Neural cell (in vitro differentiated cells): ENCODE measurements around the gene LDLRAD4. TPM values are rescaled to one million over a fixed set of nuclear protein-coding genes. Genes with fewer than 3 reads are reported as not detected.

Source experiments
- H2AFZ ChIP-seq: fragments of 200-600, 300-800 bp; sonication (generic), shearing (Covaris generic); 2 replicates; pipeline ENCODE4 v1.6.0; 2014; ENCODE audit warnings: low read depth, mild to moderate bottlenecking, antibody characterized with exemption, low read length, moderate library complexity
- H3F3A ChIP-seq: fragments of 200-600 bp; shearing (Covaris generic); 2 replicates; pipeline ENCODE4 v1.6.1; 2016; ENCODE audit warnings: mild to moderate bottlenecking, moderate library complexity, mixed read lengths, antibody characterized with exemption, low read length; ENCODE audit not compliant: insufficient read depth, poor library complexity, severe bottlenecking
- H3K27ac ChIP-seq: fragments of 200-600, 300-800 bp; sonication (generic), shearing (Covaris generic); 2 replicates; pipeline ENCODE4 v1.5.1; 2014; ENCODE audit warnings: mild to moderate bottlenecking, low read length, moderate library complexity
- H3K27me3 ChIP-seq: fragments of 300-800, 200-600 bp; sonication (generic), shearing (Covaris generic); 2 replicates; pipeline ENCODE4 v1.6.0; 2014; ENCODE audit warnings: mild to moderate bottlenecking, low read depth, low read length, moderate library complexity; ENCODE audit not compliant: insufficient read depth
- H3K36me3 ChIP-seq: fragments of 300-800, 200-600 bp; sonication (generic), shearing (Covaris generic); 2 replicates; pipeline ENCODE4 v1.5.1; 2014; ENCODE audit warnings: mild to moderate bottlenecking, antibody characterized with exemption, low read length, moderate library complexity; ENCODE audit not compliant: insufficient read depth
- H3K4me2 ChIP-seq: fragments of 300-800, 200-600 bp; sonication (generic), shearing (Covaris generic); 2 replicates; pipeline ENCODE4 v1.6.0; 2014; ENCODE audit warnings: mild to moderate bottlenecking, low read length
- H3K4me3 ChIP-seq: fragments of 300-800, 200-600 bp; sonication (generic), shearing (Covaris generic); 2 replicates; pipeline ENCODE4 v1.5.1; 2014; ENCODE audit warnings: mild to moderate bottlenecking, low read length, moderate library complexity
- H3K79me2 ChIP-seq: fragments of 200-600 bp; shearing (Covaris generic); replicated peaks from 2 replicates; pipeline ENCODE4 v1.6.0; 2014; ENCODE audit warnings: mild to moderate bottlenecking, low read length, moderate library complexity; ENCODE audit not compliant: insufficient read depth
- H3K9ac ChIP-seq: fragments of 300-800, 200-600 bp; sonication (generic), shearing (Covaris generic); 2 replicates; pipeline ENCODE4 v1.6.1; 2016; ENCODE audit warnings: mild to moderate bottlenecking, low read length, mixed read lengths
- H3K9me2 ChIP-seq: fragments of 200-600 bp; shearing (Covaris generic); 2 replicates; pipeline ENCODE4 v1.6.1; 2016; ENCODE audit warnings: mild to moderate bottlenecking, low read length, mixed read lengths; ENCODE audit not compliant: insufficient read depth
- H3K9me3 ChIP-seq: fragments of 200-600, 300-800 bp; sonication (generic), shearing (Covaris generic); 2 replicates; pipeline ENCODE4 v1.6.1; 2016; ENCODE audit warnings: mild to moderate bottlenecking, mixed run types, low read length, moderate library complexity, mixed read lengths
- H4K20me1 ChIP-seq: fragments of 200-600 bp; shearing (Covaris generic); 2 replicates; pipeline ENCODE4 v1.6.1; 2016; ENCODE audit warnings: mild to moderate bottlenecking, mixed run types; ENCODE audit not compliant: insufficient read depth
- CTCF ChIP-seq: fragments of 450-650 bp; IDR thresholded peaks from 2 replicates; pipeline ENCODE4 v1.5.1; 2014; ENCODE audit warnings: antibody characterized with exemption, mild to moderate bottlenecking, moderate library complexity; ENCODE audit not compliant: poor library complexity, severe bottlenecking
- EP300 ChIP-seq: fragments of 450-650 bp; conservative IDR thresholded peaks from 2 replicates; pipeline ENCODE4 v1.6.1; 2014; ENCODE audit warnings: antibody characterized with exemption, mild to moderate bottlenecking, moderate library complexity; ENCODE audit not compliant: poor library complexity, severe bottlenecking
- EZH2 ChIP-seq: fragments of 200-600, 300-800 bp; shearing (Covaris generic), sonication (generic); IDR thresholded peaks from 2 replicates; pipeline ENCODE4 v1.6.1; 2014; ENCODE audit warnings: antibody characterized with exemption, low read length, borderline replicate concordance, mild to moderate bottlenecking; ENCODE audit not compliant: insufficient read depth, poor library complexity, severe bottlenecking
- MXI1 ChIP-seq: fragments of 450-650 bp; conservative IDR thresholded peaks from 2 replicates; pipeline ENCODE4 v1.6.1; 2014; ENCODE audit warnings: antibody characterized with exemption, mild to moderate bottlenecking; ENCODE audit not compliant: poor library complexity, severe bottlenecking
- POLR2AphosphoS5 ChIP-seq: IDR thresholded peaks from 2 replicates; pipeline ENCODE4 v1.6.1; 2012
- RAD21 ChIP-seq: fragments of 450-650 bp; conservative IDR thresholded peaks from 2 replicates; pipeline ENCODE4 v1.6.1; 2014; ENCODE audit warnings: antibody characterized with exemption, mild to moderate bottlenecking, moderate library complexity
- REST ChIP-seq: IDR thresholded peaks from 2 replicates; pipeline ENCODE4 v1.6.1; 2012; ENCODE audit warnings: borderline replicate concordance
- SMC3 ChIP-seq: fragments of 450-650 bp; conservative IDR thresholded peaks from 2 replicates; pipeline ENCODE4 v1.6.1; 2014; ENCODE audit warnings: antibody characterized with exemption, mild to moderate bottlenecking, moderate library complexity; ENCODE audit not compliant: poor library complexity
- TAF1 ChIP-seq: IDR thresholded peaks from 2 replicates; pipeline ENCODE4 v1.6.1; 2012; ENCODE audit warnings: low read depth
- polyA plus RNA-seq: library from polyadenylated mRNA; depleted of rRNA; stranded (reverse); fragments of >200 nt; gene quantifications from 2 replicates; pipeline ENCODE4 v1.2.3, GENCODE V29; 2014

The LDLRAD4 gene
- polyA plus RNA-seq, 1 donor from 2014 or later, result 3.7 TPM

GRCh38 chr18:13620206-13620672 lies 401.7 kb downstream of the LDLRAD4 start:
- no peak overlapping the region for H2AFZ ChIP-seq
- H4K20me1 ChIP-seq, result no peaks in the 10 kb centered on the region
- no peaks in the 10 kb centered on the region for H3K9me2 ChIP-seq
- no peaks in the 10 kb centered on the region for H3K27me3 ChIP-seq
- no peaks in the 10 kb centered on the region for H3K36me3 ChIP-seq
- no peak overlapping the region for H3K27ac ChIP-seq
- TF ChIP-seq MXI1 (no peak), POLR2AphosphoS5 (no peak), EZH2 (no peak), CTCF (no peak), TAF1 (no peak), EP300 (no peak), REST (no peak), RAD21 (no peak), SMC3 (no peak)
- H3K9ac ChIP-seq, result no peak overlapping the region
- H3K9me3 ChIP-seq, result no peaks in the 10 kb centered on the region
- H3K4me3 ChIP-seq, result no peak overlapping the region
- H3K4me2 ChIP-seq, result no peak overlapping the region
- no peaks in the 10 kb centered on the region for H3F3A ChIP-seq
- H3K79me2 ChIP-seq, result no peaks in the 10 kb centered on the region

GRCh38 chr18:13620818-13621445 lies 402.4 kb downstream of the LDLRAD4 start:
- Histone ChIP-seq H3K27ac (no peak overlapping the region), H3K79me2 (no peaks in the 10 kb centered on the region), H4K20me1 (no peaks in the 10 kb centered on the region), H3K4me3 (no peak overlapping the region), H3K4me2 (no peak overlapping the region), H3K27me3 (no peaks in the 10 kb centered on the region), H3K9me2 (no peaks in the 10 kb centered on the region), H3K9me3 (no peaks in the 10 kb centered on the region), H3K36me3 (no peaks in the 10 kb centered on the region), H3F3A (no peaks in the 10 kb centered on the region), H3K9ac (no peak overlapping the region), H2AFZ (no peak overlapping the region)
- TF ChIP-seq TAF1 (no peak), CTCF (no peak), SMC3 (no peak), POLR2AphosphoS5 (no peak), RAD21 (no peak), EP300 (no peak), EZH2 (no peak), REST (no peak), MXI1 (no peak)
